ENCODE data around the gene PILRB.
"Not testable (repeated sequence)": the region's sequence is repeated elsewhere in the genome, so short reads cannot be mapped to it uniquely, and the experiment has no call there.

Gene PILRB

GRCh38 chr7:100376066-100376465 is 18.1 kb downstream of the PILRB start:
- no peak for DNase-seq (ENCODE audit: low read depth in 2 of 2)

DNA sequence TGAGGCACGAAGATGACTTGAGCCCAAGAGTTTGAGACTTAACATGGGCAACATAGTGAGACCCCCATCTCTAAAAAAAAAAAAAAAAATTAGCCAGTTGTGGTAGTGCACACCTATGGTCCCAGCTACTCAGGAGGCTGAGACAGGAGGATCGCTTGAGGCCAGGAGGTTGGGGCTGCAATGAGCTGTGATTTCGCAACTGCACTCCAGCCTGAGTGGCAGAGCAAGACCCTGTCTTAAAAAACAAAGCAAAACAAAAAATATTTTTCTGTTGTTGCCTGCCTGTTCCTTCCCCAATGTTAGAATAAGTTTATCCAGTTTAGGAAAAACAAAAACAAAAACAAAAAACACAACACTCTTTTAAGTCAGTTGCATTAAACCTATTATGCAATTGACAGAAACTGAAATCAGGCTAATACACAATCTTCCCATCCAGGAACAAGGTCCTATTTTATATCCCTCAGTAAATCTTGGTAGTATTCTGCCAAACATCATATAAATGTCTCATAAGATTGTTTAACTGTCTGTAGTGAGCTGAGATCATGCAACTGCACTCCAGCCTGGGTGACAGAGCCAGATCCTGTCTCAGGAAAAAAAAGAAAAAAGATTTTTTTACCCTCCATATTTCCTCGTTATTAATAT is 20.3 kb downstream of the PILRB start:
- no peak for DNase-seq (ENCODE audit: low read depth in 2 of 2)

DNA sequence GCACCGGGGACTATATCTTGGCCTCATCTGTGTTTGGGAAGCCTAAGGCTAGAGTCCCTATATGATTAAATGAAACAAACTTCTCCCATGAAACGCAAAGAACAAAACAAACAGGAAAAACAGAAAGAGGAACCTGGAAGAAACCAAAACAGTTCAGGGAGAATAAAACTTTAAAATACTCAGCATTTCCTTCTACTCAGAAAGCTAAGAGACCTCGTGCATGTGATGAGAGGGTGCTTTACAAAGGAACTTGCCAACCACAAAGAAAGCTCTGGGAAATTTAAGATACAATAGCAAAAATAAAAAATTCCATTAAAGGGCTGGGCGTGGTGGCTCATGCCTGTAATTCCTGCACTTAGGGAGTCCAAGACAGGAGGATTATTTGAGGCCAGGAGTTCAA is 22.3 kb downstream of the PILRB start:
- no peak for DNase-seq (ENCODE audit: low read depth in 2 of 2)

DNA sequence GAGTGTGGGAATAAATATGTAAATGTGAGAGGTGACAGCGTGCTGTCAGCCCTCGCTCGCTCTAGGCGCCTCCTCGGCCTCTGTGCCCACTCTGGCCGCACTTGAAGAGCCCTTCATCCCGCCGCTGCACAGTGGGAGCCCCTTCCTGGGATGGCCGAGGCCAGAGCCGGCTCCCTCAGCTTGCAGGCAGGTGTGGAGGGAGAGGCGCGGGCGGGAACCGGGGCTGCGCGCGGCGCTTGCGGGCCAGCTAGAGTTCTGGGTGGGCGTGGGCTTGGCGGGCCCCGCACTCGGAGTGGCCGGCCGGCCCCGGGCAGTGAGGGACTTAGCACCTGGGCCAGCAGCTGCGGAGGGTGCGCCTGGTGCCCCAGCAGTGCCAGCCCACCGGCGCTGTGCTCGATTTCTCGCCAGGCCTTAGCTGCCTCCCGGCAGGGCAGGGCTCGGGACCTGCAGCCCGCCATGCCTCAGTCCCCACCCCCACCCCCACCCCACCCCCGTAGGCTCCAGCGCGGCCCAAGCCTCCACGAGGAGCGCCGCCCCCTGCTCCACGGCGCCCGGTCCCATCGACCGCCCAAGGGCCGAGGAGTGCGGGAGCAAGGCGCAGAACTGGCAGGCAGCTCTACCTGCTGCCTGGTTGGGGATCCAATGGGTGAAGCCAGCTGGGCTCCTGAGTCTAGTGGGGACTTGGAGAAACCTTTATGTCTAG is 23.8 kb downstream of the PILRB start:
- not testable (repeated sequence) for DNase-seq (ENCODE audit: low read depth in 2 of 2)

GRCh38 chr7:100382234-100382853 is 24.4 kb downstream of the PILRB start:
- DNase-seq (ENCODE audit: low read depth in 2 of 2) = not testable (repeated sequence)

DNA sequence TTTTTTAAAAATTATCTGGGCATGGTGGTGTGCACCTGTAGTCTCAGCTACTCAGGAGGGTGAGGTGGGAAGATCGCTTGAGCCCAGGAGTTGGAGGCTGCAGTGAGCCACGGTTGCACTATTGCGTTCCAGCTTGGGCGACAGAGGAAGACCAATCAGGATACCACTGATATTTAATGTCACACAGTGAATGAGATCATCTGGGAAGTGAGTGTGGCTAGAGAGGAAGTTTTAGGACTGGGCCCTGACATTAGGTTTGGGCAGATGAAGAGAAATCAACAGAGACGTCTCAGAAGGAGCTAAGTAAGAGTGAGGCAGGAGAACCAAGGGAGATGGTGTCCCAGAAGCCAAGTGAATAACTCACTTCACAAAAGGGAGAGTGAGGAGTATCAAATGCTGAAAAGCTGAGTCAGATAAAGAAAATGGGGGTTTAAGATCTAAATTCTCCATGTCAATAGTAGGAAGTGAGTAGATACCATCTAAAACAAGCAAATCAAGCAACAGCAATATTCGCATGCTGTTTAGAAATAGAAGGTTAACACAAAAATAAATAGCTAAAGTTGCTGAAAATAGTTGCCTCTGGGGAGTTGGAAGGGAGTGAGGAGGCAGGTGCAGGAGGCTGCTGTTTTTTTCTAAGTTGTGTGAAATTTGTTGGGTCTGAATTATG is 26.8 kb downstream of the PILRB start:
- DNase-seq (ENCODE audit: low read depth in 2 of 2) = no peak

GRCh38 chr7:100386940-100387339 is 29.0 kb downstream of the PILRB start:
- DNase-seq (ENCODE audit: low read depth in 2 of 2) = no peak

GRCh38 chr7:100387695-100388094 is 29.8 kb downstream of the PILRB start:
- no peak for DNase-seq (ENCODE audit: low read depth in 2 of 2)

DNA sequence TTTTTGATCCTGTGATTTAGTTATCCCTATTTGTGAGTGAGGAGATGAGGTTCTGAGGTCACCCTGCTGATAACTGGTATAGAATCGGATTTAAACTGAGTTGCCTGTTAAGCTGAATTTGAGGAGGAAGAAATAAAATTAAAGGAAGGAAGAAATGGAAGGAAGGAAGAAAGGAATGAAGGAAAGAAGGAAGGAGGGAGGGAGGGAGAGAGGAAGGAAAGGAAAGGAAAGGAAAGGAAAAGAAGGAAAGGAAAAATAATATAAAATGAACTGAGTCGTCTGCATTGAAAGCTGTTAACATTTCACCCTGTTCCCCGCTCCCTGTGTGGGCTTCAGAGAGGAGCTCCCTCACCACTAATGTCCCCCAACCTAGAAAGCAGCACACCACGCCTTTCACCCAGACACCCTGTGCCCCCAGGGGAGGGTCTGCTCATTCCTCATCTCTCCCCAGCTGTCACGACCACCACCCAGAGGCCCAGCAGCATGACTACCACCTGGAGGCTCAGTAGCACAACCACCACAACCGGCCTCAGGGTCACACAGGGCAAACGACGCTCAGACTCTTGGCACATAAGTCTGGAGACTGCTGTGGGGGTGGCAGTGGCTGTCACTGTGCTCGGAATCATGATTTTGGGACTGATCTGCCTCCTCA is 31.6 kb downstream of the PILRB start:
- no peak for DNase-seq (ENCODE audit: low read depth in 2 of 2)

GRCh38 chr7:100390286-100391009 is 32.5 kb downstream of the PILRB start:
- no peak for DNase-seq (ENCODE audit: low read depth in 2 of 2)

DNA sequence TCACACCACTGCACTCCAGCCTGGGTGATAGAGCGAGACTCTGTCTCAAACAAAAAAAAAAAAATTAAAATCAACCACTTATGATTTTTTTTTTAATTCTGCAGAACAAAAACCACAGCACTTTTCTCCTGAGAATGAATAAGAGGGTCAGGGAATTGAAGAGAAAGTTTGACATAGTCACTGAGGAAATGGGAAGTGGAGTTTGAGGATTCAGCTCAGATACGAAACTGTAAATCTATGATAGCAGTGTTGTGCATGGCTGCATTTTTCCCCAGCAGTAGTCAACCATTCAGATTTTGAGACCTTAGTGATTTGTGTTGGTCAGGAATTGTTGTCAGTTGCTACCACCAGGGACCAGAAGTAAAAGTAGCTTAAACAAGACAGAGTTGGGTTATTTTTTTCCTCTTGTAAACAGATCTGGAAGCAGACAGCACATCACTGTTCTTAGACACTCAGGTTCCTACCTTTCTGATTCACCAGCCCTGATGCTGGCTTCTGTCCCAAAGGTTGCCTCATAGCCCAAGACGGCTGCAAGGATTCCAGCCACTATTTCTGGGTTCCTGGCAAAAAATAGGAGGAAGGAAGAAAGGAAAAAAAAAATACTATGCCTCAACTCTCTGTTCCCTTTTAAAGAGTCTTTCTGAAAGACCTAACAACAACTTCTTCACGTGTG is 35.5 kb downstream of the PILRB start:
- DNase-seq (ENCODE audit: low read depth in 2 of 2) = no peak

GRCh38 chr7:100394077-100394476 is 36.2 kb downstream of the PILRB start:
- DNase-seq (ENCODE audit: low read depth in 2 of 2) = no peak

DNA sequence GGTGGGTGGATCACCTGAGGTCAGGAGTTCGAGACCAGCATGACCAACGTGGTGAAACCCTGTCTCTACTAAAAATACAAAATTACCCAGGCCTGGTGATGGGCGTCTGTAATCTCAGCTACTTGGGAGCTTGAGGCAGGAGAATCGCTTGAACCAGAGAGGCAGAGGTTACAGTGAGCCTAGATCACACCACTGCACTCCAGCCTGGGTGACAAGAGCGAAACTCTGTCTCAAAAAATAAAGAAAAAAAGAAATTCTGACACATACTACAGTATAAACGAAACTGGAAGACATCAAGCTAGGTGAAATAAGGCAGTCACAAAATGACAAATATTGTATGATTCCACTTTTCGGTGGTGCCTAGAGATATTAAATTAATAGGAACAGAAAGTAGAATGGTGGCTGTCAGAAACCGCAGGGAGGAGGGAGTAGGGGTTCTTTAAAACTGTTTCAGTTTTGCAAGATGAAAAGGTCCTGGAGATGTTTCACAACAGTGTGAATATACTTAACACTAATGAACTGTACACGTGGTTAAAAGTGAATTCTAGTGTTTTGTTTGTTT is 38.6 kb downstream of the PILRB start:
- peak; percentile 13 to 36 for DNase-seq (ENCODE audit: low read depth in 2 of 2)

GRCh38 chr7:100397315-100398081 is 39.6 kb downstream of the PILRB start:
- DNase-seq (ENCODE audit: low read depth in 2 of 2) = no peak

DNA sequence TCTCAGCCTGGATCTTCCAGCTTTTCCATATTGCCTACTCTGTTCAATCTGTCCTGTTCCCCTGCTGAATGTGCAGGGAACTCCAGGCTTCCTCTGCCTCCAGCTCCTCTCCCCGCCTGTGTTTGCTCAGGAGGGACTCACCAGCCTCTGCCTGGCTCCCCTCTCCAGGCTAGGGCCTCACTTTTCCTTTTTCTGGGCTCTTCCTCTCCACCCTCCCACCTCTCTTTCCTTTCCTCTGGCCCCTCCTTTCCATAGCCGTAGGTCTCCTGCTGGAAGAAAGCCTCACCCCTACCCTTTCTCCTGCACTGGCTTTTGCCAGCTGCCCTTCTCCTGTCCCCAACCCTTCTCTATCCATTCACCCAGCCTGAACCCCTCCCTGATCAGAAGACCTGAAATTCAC is 40.3 kb downstream of the PILRB start:
- no peak for DNase-seq (ENCODE audit: low read depth in 2 of 2)

GRCh38 chr7:100400041-100400440 is 42.1 kb downstream of the PILRB start:
- no peak for DNase-seq (ENCODE audit: low read depth in 2 of 2)

DNA sequence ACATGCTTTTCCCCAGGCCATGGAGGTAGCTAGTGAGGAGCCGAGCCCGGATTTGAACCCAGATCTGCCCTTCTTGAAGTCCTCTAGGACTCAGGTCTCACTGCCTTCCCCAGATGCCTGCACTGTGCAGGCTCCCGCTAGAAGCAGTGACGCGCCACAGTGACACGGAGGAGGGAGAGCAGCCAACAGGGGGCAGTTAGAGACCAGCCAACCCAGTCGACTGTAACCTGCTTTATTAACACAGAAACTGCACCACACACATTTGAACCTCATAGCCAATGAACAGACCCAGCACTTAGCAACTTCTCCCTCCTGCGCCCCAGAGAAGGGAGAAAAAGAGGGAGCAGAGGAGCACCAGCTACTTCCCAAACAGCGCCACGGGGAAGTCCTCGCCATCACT is 42.7 kb downstream of the PILRB start:
- DNase-seq (ENCODE audit: low read depth in 2 of 2) = no peak

GRCh38 chr7:100401811-100402210 is 43.9 kb downstream of the PILRB start:
- no peak for DNase-seq (ENCODE audit: low read depth in 2 of 2)

DNA sequence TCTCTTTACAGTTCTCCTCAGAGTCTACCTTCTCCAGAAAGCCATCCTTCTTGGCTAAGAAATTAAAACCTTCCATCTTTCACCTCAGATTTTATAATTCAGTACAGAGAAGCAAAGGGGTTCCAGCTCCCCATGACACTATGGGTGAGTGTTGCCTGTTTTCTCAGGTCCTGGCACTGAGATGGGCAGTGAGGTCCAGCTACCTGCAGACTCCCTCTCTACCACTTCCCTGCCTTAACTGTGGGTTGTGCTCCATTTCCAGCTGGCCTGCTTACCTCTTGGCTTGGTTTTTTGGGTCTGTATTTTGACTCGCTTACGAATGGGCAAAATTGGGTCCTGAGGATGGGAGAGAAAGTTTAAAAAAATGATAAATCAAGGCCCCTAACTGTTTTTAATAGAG is 44.3 kb downstream of the PILRB start:
- no peak for DNase-seq (ENCODE audit: low read depth in 2 of 2)

GRCh38 chr7:100406767-100407166 is 48.9 kb downstream of the PILRB start:
- DNase-seq (ENCODE audit: low read depth in 2 of 2) = no peak

All from stimulated activated CD4-positive, alpha-beta T cell treated with anti-CD3 and anti-CD28 coated beads, Interleukin-12 subunit alpha, Interleukin-12 subunit beta, amount 100 ng/mL, for 24 hours (primary cell).